HPDE6-E6E7 (cell line): Measurements from ENCODE around the gene POMGNT2.
"Not testable (repeated sequence)": the region's sequence is repeated elsewhere in the genome, so short reads cannot be mapped to it uniquely, and the experiment has no call there.

Source experiments
- DNase-seq: peaks from one replicate; pipeline ENCODE4 v3.0.0; 2011; ENCODE audit warnings: missing footprints; ENCODE audit errors: extremely low spot score

The POMGNT2 gene

GRCh38 chr3:43075904-43076661, 29.8 kb downstream of the POMGNT2 start:
- no peak for DNase-seq

GRCh38 chr3:43074901-43075689, 30.8 kb downstream of the POMGNT2 start:
- DNase-seq = no peak

DNA sequence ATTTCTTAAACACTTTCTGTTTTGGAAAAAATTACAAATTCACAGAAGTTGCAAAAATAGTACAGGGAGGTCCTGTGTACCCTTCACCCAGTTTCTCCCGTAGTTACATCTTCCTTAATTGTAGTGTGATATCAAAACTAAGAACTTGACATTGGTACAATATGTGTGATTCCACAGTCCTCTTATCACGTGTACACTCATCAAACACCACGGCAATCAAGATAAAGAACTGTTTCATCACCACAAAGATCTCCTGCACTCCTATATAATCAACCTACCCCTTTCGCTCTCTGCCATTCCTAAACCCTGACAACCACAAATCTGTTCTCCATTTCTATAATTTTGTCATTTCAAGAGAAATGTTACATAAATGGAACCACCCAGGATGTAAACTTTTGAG, 31.4 kb downstream of the POMGNT2 start:
- no peak for DNase-seq

DNA sequence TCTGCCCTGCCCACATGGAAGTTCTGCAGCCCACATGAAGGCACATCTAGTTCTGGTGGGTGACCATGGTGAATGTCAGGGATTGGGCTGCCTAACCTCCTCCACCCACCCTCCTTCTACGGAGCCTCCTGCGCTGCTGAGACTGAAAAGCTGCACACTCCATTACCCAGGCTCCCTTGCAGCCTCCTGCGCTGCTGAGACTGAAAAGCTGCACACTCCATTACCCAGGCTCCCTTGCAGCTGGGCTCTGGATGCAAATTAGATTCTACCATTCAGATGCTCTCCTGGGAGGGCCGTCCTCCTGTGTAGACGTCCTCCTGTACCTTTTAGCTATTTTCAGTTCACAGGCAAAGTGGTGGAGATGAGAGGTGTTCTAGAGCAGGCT, 32.1 kb downstream of the POMGNT2 start:
- no peak for DNase-seq

GRCh38 chr3:43073116-43073835, 32.6 kb downstream of the POMGNT2 start:
- DNase-seq = no peak

- DNase-seq = no peak
Observed at GRCh38 chr3:43072361-43072760, 33.5 kb downstream of the POMGNT2 start.

DNA sequence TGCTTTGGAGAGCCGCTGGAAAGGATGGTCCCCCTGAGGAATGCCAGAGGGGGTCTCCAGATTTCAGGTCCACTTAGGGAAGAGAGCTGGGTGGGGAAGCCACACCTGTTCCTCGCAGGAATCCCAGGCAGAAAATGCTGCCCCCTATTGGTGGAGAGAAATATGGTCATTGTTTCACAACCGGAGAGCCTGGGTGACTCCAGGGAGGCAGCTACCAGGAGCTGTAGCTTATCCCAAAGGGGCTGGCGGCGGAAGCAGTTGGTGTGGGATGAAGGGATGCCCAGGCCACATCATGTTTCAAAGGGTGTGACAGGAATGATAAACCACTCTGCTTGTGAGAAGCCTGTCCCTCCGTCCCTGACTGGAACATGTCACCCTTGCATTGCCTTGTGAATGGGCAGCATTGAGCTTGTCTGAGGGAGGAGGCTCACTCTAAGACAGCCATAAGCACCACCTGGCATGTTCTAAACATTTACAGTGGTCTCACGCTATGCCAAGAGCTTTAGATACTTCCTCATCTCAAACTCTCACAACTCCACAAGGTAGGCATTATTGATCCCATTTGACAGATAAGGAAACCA, 34.5 kb downstream of the POMGNT2 start:
- DNase-seq = no peak

- DNase-seq = not testable (repeated sequence)
Observed at GRCh38 chr3:43070670-43071069, 35.2 kb downstream of the POMGNT2 start.

- no peak for DNase-seq
Observed at GRCh38 chr3:43063114-43063513, 42.8 kb downstream of the POMGNT2 start.

GRCh38 chr3:43062564-43063040, 43.3 kb downstream of the POMGNT2 start:
- DNase-seq = no peak

GRCh38 chr3:43062040-43062563, 43.8 kb downstream of the POMGNT2 start:
- DNase-seq = no peak

DNA sequence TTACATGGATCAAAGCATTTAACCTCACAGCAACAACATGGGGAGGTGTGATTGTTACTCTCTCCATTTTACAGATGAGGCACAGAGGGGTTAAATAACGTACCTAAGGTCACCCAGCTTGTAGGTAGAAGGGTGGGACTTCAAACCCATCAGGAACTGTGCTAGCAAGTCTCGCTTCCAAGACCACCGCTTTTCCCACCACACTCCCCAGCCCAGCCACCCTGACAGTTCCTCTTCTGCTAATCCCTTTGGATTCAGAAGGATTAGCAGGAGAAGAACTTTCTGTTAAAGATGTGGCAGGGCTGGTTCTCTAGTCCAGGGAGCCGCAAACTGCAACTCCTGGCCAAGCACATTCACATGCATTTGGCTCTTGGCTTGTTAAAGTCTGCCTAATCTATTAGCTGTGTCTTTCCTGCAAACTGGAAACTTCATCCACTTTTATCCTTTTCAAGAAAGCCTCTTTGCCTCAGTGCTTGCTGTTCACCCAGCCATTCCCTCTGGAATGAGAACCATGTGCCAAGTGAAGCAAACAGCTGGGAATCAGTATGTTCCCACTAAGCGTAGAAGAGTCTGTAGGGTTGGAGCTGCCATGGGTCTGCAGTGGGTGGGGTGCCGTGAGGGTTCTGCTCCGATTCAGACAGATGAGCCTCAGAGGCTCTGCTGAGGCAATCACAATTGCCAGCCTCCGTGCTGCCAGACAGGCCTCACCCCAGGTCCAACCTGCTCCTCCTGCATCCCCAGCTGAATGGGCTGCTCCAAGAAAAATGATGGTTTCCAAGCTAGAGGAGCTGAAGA, 44.6 kb downstream of the POMGNT2 start:
- DNase-seq = no peak

GRCh38 chr3:43059456-43059855, 46.4 kb downstream of the POMGNT2 start:
- DNase-seq = no peak

- no peak for DNase-seq
Observed at GRCh38 chr3:43055806-43056770, 49.8 kb downstream of the POMGNT2 start.

DNA sequence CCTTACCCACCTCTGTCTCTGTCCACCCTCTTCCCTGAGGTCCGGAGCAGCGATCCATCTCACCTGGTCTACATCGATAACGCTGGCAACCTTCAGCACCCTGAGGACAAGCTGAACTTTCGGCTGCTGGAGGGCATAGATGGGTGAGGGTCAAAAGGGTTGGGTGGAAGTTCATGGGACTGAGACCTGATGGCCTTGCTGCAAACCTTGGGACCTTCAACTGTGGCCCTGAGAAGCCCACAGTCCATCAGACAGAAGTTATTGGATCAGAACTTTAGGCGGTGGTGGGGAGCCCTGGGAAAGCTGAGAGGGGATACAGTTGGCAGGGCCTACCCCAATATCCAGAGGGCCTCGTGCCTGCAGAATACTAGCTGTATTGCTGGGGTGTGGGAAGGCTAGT, 50.5 kb downstream of the POMGNT2 start:
- no peak for DNase-seq

GRCh38 chr3:43054754-43055153, 51.1 kb downstream of the POMGNT2 start:
- DNase-seq = no peak

DNA sequence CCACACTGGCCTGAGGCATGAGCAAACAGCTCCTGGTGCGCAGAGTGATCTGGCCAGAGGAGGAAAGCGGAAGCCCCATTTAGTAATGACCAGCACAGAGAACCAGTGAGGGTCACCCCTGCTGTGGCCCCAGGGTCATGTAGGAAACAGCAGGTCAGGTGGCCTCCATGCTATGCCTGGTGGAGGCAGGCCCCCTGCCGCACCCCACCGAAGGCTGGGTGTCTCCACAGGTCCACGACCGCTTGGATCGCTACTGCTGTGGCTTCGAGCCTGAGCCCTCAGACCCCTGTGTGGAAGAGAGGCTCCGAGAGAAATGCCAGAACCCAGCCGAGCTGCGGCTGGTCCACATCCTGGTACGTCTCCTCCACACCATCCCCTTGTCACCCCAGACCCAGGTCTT, 52.6 kb downstream of the POMGNT2 start:
- DNase-seq = no peak

- no peak for DNase-seq
Observed at GRCh38 chr3:43048470-43048869, 57.4 kb downstream of the POMGNT2 start.

DNA sequence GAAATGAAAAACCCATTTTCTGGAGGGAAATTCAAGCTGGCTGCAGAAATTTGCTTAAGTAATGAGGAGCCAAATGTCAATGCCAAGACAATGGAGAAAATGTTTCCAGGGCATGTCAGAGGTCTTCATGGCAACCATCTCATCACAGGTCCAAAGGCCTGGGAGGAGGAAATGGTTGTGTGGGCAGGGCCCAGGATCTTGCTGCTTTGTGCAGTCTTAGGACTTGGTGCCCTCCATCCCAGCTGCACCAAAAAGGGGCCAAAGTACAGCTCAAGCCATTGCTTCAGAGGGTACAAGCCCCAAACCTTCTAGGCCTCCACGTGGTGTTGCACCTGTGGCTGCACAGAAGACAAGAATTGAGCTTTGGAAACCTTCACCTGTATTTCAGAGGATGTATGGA, 59.3 kb downstream of the POMGNT2 start:
- DNase-seq = no peak

GRCh38 chr3:43045079-43045478, 60.8 kb downstream of the POMGNT2 start:
- not testable (repeated sequence) for DNase-seq
